ENCODE data around the gene DNASE1L1. TPM values are rescaled to one million over a fixed set of nuclear protein-coding genes. Genes with fewer than 3 reads are reported as not detected.

Gene DNASE1L1
- polyA plus RNA-seq, 1 of the 3 experiments (the other 2 are of a cell fraction): 18.2 TPM

GRCh38 chrX:154374313-154375155 lies 34.5 kb downstream of the DNASE1L1 start, which contains the start of gene FLNA:
FLNA (minus strand) TSS chrX:154374634; CDS start chrX:154371245, 3,389 bp downstream.
- H3K9me2 ChIP-seq: no peaks in the 10 kb centered on the region
- no peak within 1 kb of the TSS for H2AFZ ChIP-seq (ENCODE audit: low read depth)
- CTCF ChIA-PET: interaction anchor here (1.0 to 1.8 kb wide), 3 partner anchors 10 to 160 kb away, joined by 5 to 6 read pairs (median 5); no protein-coding TSS in a partner anchor
- peaks cover 52% of the 10 kb centered on the region for H3K79me2 ChIP-seq (ENCODE audit: insufficient read depth)
- peak within 1 kb of the TSS; percentile 81 for H3K4me2 ChIP-seq
- DNase-seq: peak; percentile 61
- peak within 1 kb of the TSS; percentile 39; the same call in 1 of the 2 replicates for H3K9ac ChIP-seq
- no peaks in the 10 kb centered on the region for H3K9me3 ChIP-seq
- peaks cover 13% of the 10 kb centered on the region for H3F3A ChIP-seq (replicated peaks; ENCODE audit: insufficient read depth)
- no peaks in the 10 kb centered on the region for H3K36me3 ChIP-seq (replicated peaks in 1 of 2; ENCODE audit: control insufficient read depth in 1 of 2, insufficient read depth in 2 of 2, low read length in 1 of 2)
- no peaks in the 10 kb centered on the region for H4K20me1 ChIP-seq (ENCODE audit: insufficient read depth)
- H3K27ac ChIP-seq (ENCODE audit: low read depth in 2 of 2, low read length in 1 of 2): peak within 1 kb of the TSS; percentile 9 to 58; a peak in 1 of 4 replicates
- TF ChIP-seq TCF12 (IDR thresholded peaks at IDR 0.05) (no peak), CTCF (IDR thresholded peaks at IDR 0.05) (no peak; the same call in 1 of the 2 replicates), MAX (IDR thresholded peaks at IDR 0.05; ENCODE audit: low read depth) (no peak), CHD2 (IDR thresholded peaks at IDR 0.05; ENCODE audit: low read length, partially characterized antibody) (no peak), TEAD4 (IDR thresholded peaks at IDR 0.05; ENCODE audit: borderline replicate concordance, insufficient read depth) (no peak), MXI1 (IDR thresholded peaks at IDR 0.05; ENCODE audit: low read depth, low read length) (no peak), GATA2 (CRISPR knock-in tag; IDR thresholded peaks at IDR 0.05) (no peak), USF2 (IDR thresholded peaks at IDR 0.05; ENCODE audit: borderline replicate concordance, low read depth, low read length) (no peak), YY1 (IDR thresholded peaks at IDR 0.05; ENCODE audit: low read depth) (no peak), NRF1 (IDR thresholded peaks at IDR 0.05; ENCODE audit: low read depth, low read length) (no peak), RFX5 (IDR thresholded peaks at IDR 0.05; ENCODE audit: low read length) (no peak), ELF1 (IDR thresholded peaks at IDR 0.05) (no peak), FOXJ3 (CRISPR knock-in tag; IDR thresholded peaks at IDR 0.05) (no peak), EP300 (IDR thresholded peaks at IDR 0.05; ENCODE audit: borderline replicate concordance in 1 of 2, low read depth in 1 of 2, low read length in 1 of 2) (no peak), GABPA (IDR thresholded peaks at IDR 0.05; ENCODE audit: low read depth) (no peak), EZH2phosphoT487 (IDR thresholded peaks at IDR 0.05; ENCODE audit: borderline replicate concordance, low read depth) (no peak), POLR2AphosphoS5 (IDR thresholded peaks at IDR 0.05; ENCODE audit: low read depth, low read length) (no peak), PBX3 (IDR thresholded peaks at IDR 0.05) (no peak)
- WGBS (ENCODE audit: low lambda C conversion rate): 39% methylated on average over 20 of the region's 95 CpGs
- POLR2A ChIA-PET: interaction anchor here (0.9 to 1.7 kb wide), 2 partner anchors 12 to 23 kb away, joined by 3 to 5 read pairs; partner anchors contain the start of gene RPL10
- H3K4me1 ChIP-seq (ENCODE audit: control insufficient read depth in 1 of 2, insufficient read depth in 2 of 2, low read depth in 1 of 2, low read length in 1 of 2): peaks cover 0 to 7% of the 10 kb centered on the region in 2 experiments; a peak in 1 of 4 replicates
- no peaks in the 10 kb centered on the region for H3K27me3 ChIP-seq (ENCODE audit: insufficient read depth)
- peak within 1 kb of the TSS; percentile 51 to 57 for H3K4me3 ChIP-seq (ENCODE audit: low read depth in 2 of 2, low read length in 1 of 2)

Data from SK-N-SH (cell line).